ENCODE results near the gene CNTN1.

DNA sequence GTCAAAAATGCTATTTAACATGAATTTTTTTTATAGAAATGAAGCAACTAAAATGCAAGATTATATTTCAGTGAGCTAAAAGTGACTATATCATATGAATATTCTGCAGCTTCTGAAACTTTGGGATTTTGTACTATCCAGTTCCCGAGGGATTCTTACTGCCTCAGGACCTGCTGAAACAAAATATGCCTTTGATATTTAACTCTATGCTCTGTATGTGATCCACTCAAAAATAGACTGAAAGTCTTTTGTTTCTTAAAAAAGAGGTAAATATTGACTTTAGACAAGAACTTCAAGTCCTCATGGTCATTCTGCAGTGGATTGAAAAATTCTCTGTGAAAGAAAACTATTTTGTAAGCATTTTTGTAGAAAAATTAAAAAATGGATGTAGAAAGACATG lies 22.4 kb downstream of the CNTN1 start:
- TF ChIP-seq, protein P1, sequence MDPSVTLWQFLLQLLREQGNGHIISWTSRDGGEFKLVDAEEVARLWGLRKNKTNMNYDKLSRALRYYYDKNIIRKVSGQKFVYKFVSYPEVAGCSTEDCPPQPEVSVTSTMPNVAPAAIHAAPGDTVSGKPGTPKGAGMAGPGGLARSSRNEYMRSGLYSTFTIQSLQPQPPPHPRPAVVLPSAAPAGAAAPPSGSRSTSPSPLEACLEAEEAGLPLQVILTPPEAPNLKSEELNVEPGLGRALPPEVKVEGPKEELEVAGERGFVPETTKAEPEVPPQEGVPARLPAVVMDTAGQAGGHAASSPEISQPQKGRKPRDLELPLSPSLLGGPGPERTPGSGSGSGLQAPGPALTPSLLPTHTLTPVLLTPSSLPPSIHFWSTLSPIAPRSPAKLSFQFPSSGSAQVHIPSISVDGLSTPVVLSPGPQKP (IDR thresholded peaks at IDR 0.05; ENCODE audit: borderline replicate concordance, low read depth, low read length): no peak
- TF ChIP-seq, protein P2, sequence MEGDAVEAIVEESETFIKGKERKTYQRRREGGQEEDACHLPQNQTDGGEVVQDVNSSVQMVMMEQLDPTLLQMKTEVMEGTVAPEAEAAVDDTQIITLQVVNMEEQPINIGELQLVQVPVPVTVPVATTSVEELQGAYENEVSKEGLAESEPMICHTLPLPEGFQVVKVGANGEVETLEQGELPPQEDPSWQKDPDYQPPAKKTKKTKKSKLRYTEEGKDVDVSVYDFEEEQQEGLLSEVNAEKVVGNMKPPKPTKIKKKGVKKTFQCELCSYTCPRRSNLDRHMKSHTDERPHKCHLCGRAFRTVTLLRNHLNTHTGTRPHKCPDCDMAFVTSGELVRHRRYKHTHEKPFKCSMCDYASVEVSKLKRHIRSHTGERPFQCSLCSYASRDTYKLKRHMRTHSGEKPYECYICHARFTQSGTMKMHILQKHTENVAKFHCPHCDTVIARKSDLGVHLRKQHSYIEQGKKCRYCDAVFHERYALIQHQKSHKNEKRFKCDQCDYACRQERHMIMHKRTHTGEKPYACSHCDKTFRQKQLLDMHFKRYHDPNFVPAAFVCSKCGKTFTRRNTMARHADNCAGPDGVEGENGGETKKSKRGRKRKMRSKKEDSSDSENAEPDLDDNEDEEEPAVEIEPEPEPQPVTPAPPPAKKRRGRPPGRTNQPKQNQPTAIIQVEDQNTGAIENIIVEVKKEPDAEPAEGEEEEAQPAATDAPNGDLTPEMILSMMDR (conservative IDR thresholded peaks at IDR 0.05; ENCODE audit: low read depth, low read length): no peak
- no peak for TF ChIP-seq POLR2A (IDR thresholded peaks at IDR 0.05; ENCODE audit: low read depth, low read length)
- TF ChIP-seq FOS (IDR thresholded peaks at IDR 0.05; ENCODE audit: low read depth, low read length): no peak
- TF ChIP-seq NFE2L2 (IDR thresholded peaks at IDR 0.05; ENCODE audit: low read depth, low read length): no peak
- no peak for TF ChIP-seq CEBPB (IDR thresholded peaks at IDR 0.05; ENCODE audit: low read depth, low read length)
- TF ChIP-seq RAD21 (IDR thresholded peaks at IDR 0.05; ENCODE audit: low read length): no peak
- TF ChIP-seq RCOR1 (IDR thresholded peaks at IDR 0.05; ENCODE audit: insufficient replicate concordance, low read length): no peak
- TF ChIP-seq MAZ (IDR thresholded peaks at IDR 0.05; ENCODE audit: borderline replicate concordance, low read depth, low read length): no peak
- TF ChIP-seq, protein P3, sequence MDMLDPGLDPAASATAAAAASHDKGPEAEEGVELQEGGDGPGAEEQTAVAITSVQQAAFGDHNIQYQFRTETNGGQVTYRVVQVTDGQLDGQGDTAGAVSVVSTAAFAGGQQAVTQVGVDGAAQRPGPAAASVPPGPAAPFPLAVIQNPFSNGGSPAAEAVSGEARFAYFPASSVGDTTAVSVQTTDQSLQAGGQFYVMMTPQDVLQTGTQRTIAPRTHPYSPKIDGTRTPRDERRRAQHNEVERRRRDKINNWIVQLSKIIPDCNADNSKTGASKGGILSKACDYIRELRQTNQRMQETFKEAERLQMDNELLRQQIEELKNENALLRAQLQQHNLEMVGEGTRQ (IDR thresholded peaks at IDR 0.05; ENCODE audit: low read depth, low read length): no peak
- no peak for TF ChIP-seq RFX5 (IDR thresholded peaks at IDR 0.05; ENCODE audit: low read depth, low read length)

Data from IMR-90 (cell line).